GM18519 (cell line): ENCODE data around the gene ADAMTS6.

Experiments
- ATAC-seq: cut with Tn5 transposase; IDR thresholded peaks from one replicate; pipeline ENCODE4 v1.9.1; 2021; ENCODE audit warnings: mild to moderate bottlenecking, moderate library complexity; ENCODE audit not compliant: unreplicated experiment, low FRiP score

Gene ADAMTS6

DNA sequence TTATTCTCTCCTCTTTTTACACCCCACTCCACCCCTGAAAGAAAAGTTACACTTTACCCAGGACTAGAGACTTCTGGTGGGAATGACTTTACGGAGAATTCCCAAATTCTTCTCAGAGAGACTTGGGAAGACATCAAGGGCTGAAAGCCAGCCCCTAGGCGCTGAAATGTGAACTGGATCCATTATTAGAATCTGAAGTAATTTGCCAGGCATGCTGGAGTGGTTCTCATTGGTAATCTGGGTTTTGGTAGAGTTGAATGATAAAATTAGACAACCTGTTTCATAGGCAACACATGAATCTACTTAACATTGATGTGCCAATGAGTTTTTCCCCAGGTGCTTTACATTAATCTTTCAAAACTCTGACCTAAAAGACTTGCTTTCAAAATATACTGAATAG is 324.8 kb downstream of the ADAMTS6 start:
- ATAC-seq, result no peak

DNA sequence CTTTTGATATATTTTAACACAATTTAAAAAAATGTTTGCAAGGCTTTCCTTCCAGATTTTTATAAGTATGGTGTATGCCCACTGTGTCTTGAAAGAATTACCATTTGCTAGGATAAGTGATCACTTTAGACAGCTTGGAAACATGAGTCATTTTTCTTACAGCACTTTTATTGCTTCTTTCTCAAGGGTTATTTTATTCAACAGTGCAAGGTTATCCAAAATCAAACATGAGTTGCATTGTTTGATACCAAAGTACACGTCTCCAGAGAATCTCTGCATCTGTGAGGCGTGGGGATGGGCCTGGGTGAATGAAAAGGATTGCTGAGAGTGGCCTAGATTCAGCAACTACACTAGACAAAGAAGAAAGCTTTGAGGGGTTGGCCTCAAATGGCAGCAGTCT is 329.6 kb downstream of the ADAMTS6 start:
- ATAC-seq, result no peak

GRCh38 chr5:65151614-65152013 is 330.1 kb downstream of the ADAMTS6 start:
- no peak for ATAC-seq

DNA sequence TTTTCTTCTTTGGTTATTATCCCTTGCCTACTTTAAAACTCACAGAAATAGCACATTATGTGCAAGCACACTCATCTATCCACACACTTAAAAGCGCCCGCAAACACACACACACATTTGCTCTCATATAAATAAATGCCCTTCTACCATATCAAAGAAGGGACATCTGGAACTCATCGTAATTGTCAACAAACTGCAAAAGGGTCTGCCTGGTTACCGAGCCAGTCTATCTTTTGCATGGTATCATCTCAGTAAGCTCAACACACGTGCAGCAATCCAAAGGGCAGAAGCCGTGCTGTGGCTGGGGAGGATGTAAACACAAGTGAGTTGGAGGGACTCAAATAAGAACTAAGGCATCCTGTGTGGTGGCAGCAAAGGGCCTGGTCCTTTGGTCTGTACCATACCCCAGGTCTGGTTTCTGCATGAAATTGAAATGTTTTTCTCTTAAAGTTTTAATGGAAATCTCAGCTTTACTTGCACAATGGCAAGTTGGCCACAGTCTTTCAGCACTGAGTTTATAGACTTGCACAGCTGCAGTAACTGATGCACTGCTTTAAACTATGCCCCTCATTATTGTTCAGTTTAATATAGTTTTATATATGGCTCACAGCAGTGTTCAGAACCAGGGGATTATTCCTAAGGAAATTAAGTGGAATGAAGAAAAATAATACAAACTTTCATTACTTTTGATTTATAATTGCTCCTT is 331.0 kb downstream of the ADAMTS6 start:
- ATAC-seq, result no peak

GRCh38 chr5:65149827-65150226 is 331.9 kb downstream of the ADAMTS6 start:
- ATAC-seq, result no peak

DNA sequence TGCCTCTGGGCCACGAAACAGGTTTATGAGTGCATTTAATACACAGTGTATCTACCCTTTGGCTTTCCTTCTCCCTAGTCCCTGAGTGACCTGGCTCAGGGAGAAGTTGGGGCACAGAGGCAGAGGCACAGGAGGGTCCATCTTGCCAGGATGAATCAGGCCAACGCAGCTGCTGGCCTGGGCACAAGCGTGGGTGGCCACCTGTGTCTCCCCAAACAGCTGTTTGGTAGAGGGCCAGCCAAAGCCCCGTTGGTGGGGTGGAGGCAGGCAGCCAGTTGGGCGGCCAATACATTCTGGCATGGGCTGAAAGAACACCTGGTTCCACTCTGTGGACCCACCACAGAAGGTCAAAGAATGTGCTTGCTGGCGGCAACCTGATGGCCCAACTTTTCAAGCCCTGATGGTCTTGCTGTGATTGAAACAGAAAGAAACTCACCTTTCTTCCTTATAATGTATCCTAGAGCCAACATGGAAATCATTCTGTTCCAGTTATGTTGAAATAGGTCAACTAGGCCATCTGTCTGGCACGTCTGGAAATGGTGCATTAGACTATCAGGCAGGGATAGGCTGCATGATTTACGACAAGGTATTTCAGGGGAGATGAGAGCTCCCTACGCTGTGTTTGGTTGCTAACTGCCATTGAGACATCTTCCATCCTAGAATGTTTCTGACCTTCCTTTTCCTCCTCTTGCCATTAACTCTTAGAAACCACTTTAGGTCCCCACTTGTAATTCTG is 337.4 kb downstream of the ADAMTS6 start:
- no peak for ATAC-seq

GRCh38 chr5:65142511-65143011 is 339.2 kb downstream of the ADAMTS6 start:
- ATAC-seq, result no peak

GRCh38 chr5:65142016-65142415 is 339.7 kb downstream of the ADAMTS6 start:
- ATAC-seq, result no peak

- no peak for ATAC-seq
These were observed 340.2 kb downstream of the ADAMTS6 start for GRCh38 chr5:65141493-65141892.

DNA sequence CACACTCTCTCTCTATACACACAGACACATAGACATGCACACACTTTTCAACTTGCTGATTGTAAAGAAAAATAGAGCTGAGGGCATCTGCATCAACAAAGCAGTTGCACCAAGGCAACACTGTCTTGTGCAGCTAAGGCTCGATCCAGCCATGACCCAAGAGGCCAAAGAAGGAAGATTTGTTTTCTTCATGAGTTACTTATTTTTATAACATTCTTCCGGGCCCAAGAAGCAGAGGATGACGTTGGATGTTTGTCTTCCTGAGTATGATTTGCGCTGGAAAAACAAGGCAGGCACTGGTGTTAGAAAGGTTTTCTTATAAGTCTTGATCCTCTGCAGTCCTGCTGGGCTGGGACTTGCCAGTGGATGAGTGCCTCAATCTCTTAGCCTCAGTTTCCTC is 344.1 kb downstream of the ADAMTS6 start:
- no peak for ATAC-seq

GRCh38 chr5:65133477-65134110 is 348.1 kb downstream of the ADAMTS6 start:
- ATAC-seq, result no peak

DNA sequence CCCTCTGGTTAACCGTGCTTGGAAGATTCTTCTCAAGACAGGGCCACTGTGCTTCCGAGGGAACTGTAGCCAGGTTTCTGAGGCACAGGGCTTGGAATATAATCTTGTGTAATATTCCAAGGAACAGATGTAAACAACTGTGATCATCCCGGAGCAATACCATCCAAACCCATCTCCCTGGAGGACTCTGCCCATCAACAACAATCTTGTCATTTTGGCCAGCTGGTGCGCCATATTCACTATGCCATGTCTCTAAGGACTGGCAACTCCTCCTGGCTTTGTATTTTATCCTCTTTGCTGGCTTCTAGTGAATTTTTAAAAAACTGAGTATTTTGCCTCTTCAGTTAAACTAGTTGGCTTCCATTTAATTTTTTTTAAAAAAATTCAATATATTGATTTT is 349.3 kb downstream of the ADAMTS6 start:
- no peak for ATAC-seq

DNA sequence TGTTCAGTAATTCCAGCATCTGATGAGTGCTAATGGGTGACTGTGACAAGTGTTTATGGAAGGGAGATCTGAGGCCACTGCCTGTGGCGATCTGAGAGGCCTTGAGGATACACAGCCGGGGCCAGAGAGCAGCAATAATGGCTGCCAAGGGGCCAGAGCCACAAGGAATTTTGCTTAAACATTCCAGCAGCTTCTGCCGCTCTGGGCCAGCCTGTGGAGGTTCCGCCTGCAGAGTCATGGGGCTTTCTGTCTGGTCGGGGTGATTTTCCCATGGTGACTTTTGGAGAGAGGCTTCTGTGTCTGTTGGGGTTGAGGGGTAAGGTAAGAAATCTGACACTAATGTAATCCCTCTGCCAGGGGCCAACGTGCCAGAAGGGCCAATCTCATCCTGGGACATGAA is 353.5 kb downstream of the ADAMTS6 start:
- ATAC-seq, result no peak

- no peak for ATAC-seq
These were observed 354.4 kb downstream of the ADAMTS6 start for GRCh38 chr5:65127161-65127901.

GRCh38 chr5:65126542-65127069 is 355.1 kb downstream of the ADAMTS6 start:
- ATAC-seq, result no peak

GRCh38 chr5:65125591-65126541 is 355.9 kb downstream of the ADAMTS6 start:
- no peak for ATAC-seq

DNA sequence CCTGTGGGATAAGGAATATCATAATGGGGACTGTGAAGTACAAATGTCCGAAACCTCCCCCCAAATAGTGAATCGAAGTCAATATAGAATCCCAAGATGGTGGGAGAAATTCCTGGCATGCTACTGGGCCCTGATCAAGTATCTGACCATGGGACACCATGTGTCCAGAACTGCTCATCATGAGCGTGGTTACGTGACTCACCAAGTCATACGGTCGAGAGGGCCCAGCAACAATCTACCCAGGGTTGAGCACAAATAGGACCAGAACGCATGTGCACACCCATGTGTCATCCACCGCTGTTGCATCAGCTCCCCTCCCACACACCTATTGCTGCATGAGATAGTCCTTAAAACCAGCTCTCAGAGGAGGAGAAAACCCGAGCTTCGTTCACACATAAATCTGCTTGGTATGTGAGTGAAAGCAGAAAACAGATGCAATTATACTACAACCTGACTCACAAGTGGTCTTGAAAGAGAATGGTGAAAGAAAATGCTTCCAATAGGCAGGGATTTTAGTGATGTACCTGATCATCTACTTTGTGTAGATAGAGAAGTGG is 359.8 kb downstream of the ADAMTS6 start:
- ATAC-seq, result no peak

GRCh38 chr5:65120371-65120967 is 361.3 kb downstream of the ADAMTS6 start:
- no peak for ATAC-seq

DNA sequence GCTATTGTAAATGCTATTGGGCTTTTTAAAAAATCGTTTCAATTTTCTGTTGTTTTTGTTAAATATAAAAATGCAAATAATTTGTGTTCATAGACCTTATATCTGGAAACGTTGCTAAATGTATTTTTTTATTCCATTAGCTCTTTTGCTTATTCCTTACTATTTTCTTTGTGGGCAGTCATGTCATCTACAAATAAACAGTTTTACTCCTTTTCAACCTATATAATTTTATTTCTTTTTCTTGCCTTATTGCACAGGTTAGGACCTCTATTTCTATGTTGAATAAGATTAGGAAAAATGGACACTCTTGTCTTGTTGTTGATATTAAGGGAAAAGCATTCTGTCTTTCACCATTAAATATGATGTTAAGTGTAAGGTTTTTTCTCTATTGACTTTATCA is 364.2 kb downstream of the ADAMTS6 start:
- ATAC-seq, result no peak
